Measurements from ENCODE around the gene CHST2.
"Not testable (repeated sequence)": the region's sequence is repeated elsewhere in the genome, so short reads cannot be mapped to it uniquely, and the experiment has no call there.

CHST2 gene

GRCh38 chr3:143119009-143119914, at the start of gene CHST2:
CHST2 (plus strand) TSS chr3:143119771; CDS start chr3:143120817, 1,046 bp downstream.
- DNase-seq = peak; percentile 64 to 91

- DNase-seq = no peak
These were observed 48.5 kb upstream of the CHST2 start for GRCh38 chr3:143070977-143071551.

DNA sequence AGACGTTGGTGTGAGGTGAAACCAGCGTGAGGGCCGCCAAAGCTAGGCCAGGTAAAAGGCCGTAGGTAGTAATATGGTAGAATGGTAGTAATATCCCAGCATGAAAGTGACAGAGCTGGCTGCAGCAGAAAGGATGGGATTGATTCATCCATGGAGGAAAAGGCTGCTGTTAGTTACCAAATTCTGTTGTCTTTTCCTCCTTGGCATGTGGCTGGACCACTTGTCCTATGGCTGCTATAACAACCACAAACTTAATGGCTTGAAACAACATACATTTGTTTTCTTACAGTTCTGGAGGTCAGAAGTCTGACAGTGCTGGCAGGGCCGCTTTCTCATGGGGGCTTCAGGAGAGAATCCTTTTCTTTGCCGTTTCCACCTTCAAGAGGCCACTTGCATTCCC, 47.8 kb upstream of the CHST2 start:
- DNase-seq = no peak

DNA sequence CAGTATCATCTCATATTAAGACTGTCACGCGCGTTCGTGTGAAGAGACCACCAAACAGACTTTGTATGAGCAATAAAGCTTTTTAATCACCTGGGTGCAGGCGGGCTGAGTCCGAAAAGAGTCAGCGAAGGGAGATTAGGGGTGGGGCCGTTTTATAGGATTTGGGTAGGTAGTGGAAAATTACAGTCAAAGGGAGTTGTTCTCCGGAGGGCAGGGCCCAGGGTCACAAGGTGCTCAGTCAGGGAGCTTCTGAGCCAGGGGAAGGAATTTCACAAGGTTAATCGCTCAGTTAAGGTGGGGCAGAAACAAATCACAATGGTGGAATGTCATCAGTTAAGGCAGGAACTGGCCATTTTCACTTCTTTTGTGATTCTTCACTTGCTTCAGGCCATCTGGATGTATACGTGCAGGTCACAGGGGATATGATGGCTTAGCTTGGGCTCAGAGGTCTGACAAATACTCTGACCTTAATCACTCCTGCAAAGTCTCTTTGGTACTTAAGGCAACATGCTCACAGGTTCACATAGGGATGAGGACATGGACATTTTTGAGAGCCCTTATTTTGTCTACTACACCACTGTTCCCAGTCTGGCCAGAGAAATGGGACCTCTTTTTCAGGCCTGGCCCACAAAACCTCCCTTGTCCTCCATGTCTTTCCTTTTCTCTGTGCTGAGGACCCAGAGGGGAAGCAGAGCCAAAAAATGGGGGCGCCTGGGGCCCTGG, 47.1 kb upstream of the CHST2 start:
- not testable (repeated sequence) for DNase-seq

GRCh38 chr3:143073541-143073940, 46.0 kb upstream of the CHST2 start:
- not testable (repeated sequence) for DNase-seq

DNA sequence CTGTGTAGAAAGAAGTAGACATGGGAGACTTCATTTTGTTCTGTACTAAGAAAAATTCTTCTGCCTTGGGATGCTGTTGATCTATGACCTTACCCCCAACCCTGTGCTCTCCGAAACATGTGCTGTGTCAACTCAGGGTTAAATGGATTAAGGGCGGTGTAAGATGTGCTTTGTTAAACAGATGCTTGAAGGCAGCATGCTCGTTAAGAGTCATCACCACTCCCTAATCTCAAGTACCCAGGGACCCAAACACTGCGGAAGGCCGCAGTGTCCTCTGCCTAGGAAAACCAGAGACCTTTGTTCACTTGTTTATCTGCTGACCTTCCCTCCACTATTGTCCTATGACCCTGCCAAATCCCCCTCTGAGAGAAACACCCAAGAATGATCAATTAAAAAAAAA, 45.6 kb upstream of the CHST2 start:
- not testable (repeated sequence) for DNase-seq

DNA sequence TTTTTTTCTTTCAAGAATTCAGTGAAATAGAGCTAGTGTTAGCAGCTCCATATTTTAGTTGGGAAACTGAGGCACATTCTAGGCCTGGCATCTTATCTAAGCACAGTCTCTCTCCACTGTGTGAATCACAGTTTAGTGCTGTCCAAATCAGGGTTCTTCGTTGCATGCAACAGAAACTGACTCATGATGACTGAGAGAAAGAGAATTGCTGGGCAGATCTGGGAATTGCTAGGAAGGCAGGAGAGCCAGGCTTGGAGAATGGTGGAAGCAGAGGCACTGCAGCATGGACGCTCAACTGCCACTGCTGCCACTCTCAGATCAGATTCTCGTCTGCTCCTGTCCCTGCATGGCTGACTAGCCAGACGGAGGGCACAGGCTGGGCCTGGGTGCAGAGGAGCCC, 40.7 kb upstream of the CHST2 start:
- DNase-seq = no peak

- DNase-seq = no peak
These were observed 39.4 kb upstream of the CHST2 start for GRCh38 chr3:143080196-143080595.

DNA sequence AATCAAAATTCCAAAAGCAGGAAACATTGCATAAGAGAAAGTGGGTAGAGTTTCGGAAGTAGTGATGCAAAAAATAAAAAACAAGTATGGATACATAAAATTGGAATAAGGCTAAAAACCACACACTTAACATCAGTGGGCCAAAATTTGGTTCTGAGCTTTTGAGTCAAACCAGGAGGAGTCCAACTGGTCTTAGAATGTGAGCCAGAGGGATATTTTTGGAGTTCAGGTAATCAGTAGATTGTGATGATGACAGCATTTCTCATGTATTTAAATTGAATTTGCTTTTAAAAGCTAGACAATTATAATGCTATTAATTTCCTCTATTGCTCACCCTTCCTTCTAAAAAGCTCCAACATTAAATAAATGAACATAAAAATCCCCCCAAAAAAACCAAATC, 38.2 kb upstream of the CHST2 start:
- no peak for DNase-seq

GRCh38 chr3:143081844-143082778, 37.5 kb upstream of the CHST2 start:
- DNase-seq = no peak

GRCh38 chr3:143083781-143084180, 35.8 kb upstream of the CHST2 start:
- no peak for DNase-seq

- DNase-seq = no peak
These were observed 34.5 kb upstream of the CHST2 start for GRCh38 chr3:143084856-143085731.

GRCh38 chr3:143088835-143089234, 30.7 kb upstream of the CHST2 start:
- no peak for DNase-seq

DNA sequence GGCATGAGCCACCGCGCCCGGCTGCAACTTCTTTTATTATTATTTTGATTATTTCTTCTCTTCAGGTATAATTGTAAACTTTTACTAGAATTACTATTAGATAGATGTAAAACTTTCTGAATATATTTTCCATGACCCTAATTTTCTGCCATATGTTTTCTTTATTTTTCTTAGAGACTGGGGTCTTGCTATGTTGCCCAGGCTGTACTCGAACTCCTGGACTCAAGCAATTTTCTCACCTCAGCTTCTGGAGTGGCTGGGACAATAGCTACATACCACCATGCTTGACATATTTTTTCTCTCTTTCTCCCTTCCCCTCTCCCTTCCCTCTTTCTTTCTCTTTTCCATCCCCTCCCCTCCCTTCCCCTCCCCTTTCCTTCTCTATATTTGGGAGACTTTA, 29.6 kb upstream of the CHST2 start:
- no peak for DNase-seq

DNA sequence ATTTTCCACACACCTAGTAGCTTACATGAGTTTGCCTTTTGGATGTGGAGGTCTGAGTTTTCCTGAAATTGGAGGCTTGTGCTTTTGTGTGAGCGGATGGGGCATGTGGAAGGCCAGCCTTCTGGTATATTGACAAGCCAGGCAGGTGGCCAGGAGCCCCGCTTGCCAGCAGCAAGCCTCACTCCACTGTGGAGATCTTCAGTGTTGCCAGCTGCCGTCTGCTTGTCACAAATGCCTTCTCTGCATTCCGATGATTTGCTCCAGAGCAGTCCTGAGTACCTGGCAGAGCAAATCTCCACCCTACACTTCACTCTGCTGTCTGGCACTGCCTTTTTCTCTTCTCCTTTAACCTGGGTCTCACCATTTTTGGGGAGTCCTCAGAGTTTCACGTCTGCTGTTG, 29.1 kb upstream of the CHST2 start:
- DNase-seq = peak; percentile 52 to 90

GRCh38 chr3:143090976-143091837, 28.4 kb upstream of the CHST2 start:
- peak in 1 of 2 experiments; percentile 26 for DNase-seq

DNA sequence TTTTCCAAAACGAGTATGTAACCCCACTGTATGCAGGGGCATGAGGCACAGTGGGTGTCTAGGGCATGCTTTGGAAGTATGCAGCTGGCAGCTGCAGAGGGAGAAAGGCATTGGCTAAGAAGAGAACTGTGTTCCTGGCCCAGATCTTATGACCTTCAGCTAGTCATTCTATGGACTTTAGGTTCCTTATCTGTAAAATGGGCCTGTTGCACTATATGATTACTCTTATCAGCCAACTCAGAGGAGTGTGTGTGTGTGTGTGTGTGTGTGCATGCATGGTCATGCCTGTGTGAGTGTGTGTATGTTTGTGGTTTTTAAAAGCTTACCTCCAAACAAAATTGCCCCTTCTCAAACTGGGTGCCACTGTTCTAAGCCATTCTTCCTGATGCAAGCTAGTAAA, 27.4 kb upstream of the CHST2 start:
- no peak for DNase-seq

DNA sequence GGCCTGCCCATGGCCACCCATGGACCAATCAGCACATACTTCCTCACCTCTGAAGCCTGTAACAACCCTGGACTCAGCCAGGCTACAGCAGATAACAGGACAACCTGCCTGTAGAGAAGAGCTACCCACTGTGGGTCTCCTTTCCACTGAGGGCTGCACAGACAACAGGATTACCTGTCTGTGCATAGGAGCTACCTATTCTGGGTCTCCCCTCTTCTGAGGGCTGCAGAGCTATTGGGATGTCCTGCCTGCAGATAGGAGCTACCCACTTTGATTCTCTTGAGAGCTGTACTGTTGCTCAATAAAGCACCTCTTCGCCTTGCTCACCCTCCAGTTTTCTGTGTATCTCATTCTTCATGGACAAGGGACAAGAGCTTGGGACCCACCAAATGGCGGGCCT, 23.8 kb upstream of the CHST2 start:
- DNase-seq = no peak

GRCh38 chr3:143098032-143098764, 21.4 kb upstream of the CHST2 start:
- DNase-seq = no peak

DNA sequence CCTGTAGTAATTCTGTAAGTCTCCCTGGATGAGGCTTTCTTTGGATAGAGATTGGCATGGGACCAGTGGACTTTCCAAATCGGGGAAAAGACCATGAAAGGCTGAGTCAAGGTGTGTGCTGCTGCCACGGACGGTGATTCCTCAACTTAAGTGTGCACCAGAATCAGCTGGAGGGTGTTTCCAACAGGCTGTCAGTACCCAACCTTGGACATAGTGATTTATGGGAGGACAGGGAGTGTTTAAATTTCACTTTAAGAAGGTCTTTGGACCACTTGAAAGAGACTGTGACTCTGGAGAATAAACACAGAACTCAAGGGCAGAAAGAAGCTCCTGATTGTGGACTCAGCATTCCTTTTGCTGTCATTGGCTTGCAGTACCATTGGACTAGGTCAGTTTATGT, 20.4 kb upstream of the CHST2 start:
- DNase-seq = no peak

Data from NCI-H446 (cell line).